ENCODE data around the gene INA.

The INA gene

GRCh38 chr10:103281753-103282152 lies 4.8 kb downstream of the INA start:
- ATAC-seq, result no peak
- no peak for TF ChIP-seq ARNTL (CRISPR knock-in tag; IDR thresholded peaks at IDR 0.05; ENCODE audit: borderline replicate concordance, low read depth)
- no peak for TF ChIP-seq TCF4 (CRISPR knock-in tag; IDR thresholded peaks at IDR 0.05; ENCODE audit: borderline replicate concordance)
- TF ChIP-seq CREB5 (CRISPR knock-in tag; IDR thresholded peaks at IDR 0.05; ENCODE audit: low read depth), result no peak
- no peak for TF ChIP-seq ZFP3 (CRISPR knock-in tag; IDR thresholded peaks at IDR 0.05)
- no peak for TF ChIP-seq CSDC2 (CRISPR knock-in tag; IDR thresholded peaks at IDR 0.05)
- no peak for TF ChIP-seq ESRRG (CRISPR knock-in tag; IDR thresholded peaks at IDR 0.05)
- no peak for TF ChIP-seq RARB (CRISPR knock-in tag; IDR thresholded peaks at IDR 0.05)
- no peak for TF ChIP-seq ZNF8 (CRISPR knock-in tag; IDR thresholded peaks at IDR 0.05)
- TF ChIP-seq PPARA (CRISPR knock-in tag; IDR thresholded peaks at IDR 0.05; ENCODE audit: borderline replicate concordance), result no peak
- TF ChIP-seq, protein P1, sequence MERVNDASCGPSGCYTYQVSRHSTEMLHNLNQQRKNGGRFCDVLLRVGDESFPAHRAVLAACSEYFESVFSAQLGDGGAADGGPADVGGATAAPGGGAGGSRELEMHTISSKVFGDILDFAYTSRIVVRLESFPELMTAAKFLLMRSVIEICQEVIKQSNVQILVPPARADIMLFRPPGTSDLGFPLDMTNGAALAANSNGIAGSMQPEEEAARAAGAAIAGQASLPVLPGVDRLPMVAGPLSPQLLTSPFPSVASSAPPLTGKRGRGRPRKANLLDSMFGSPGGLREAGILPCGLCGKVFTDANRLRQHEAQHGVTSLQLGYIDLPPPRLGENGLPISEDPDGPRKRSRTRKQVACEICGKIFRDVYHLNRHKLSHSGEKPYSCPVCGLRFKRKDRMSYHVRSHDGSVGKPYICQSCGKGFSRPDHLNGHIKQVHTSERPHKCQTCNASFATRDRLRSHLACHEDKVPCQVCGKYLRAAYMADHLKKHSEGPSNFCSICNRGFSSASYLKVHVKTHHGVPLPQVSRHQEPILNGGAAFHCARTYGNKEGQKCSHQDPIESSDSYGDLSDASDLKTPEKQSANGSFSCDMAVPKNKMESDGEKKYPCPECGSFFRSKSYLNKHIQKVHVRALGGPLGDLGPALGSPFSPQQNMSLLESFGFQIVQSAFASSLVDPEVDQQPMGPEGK (CRISPR knock-in tag; IDR thresholded peaks at IDR 0.05; ENCODE audit: borderline replicate concordance), result no peak
- TF ChIP-seq, protein P2, sequence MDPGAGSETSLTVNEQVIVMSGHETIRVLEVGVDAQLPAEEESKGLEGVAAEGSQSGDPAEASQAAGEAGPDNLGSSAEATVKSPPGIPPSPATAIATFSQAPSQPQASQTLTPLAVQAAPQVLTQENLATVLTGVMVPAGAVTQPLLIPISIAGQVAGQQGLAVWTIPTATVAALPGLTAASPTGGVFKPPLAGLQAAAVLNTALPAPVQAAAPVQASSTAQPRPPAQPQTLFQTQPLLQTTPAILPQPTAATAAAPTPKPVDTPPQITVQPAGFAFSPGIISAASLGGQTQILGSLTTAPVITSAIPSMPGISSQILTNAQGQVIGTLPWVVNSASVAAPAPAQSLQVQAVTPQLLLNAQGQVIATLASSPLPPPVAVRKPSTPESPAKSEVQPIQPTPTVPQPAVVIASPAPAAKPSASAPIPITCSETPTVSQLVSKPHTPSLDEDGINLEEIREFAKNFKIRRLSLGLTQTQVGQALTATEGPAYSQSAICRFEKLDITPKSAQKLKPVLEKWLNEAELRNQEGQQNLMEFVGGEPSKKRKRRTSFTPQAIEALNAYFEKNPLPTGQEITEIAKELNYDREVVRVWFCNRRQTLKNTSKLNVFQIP (CRISPR knock-in tag; IDR thresholded peaks at IDR 0.05; ENCODE audit: borderline replicate concordance, low read depth), result no peak

DNA sequence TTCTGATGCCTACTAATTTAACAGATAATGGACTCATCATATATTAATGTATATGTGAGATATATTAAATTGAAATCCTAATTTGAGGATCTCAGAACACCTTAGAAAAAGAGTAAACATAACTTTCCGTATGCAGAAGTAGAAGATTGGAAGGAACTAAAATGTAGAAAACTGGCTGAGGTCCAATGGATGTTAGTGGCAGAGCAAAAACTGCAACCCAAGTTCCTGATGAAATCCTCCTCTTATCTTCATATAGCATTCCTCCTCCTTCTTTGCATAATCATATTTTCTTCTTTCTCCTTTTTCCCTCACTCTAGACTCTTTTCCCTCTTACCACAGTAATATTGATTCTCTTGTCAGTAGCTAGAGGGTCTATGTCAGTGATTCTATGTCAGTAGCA lies 6.0 kb downstream of the INA start:
- no peak for TF ChIP-seq ZNF70 (CRISPR knock-in tag; IDR thresholded peaks at IDR 0.05)
- TF ChIP-seq ZNF8 (CRISPR knock-in tag; IDR thresholded peaks at IDR 0.05), result no peak
- no peak for TF ChIP-seq ZNF565 (CRISPR knock-in tag; conservative IDR thresholded peaks at IDR 0.05; ENCODE audit: low read depth)
- TF ChIP-seq, protein P3, sequence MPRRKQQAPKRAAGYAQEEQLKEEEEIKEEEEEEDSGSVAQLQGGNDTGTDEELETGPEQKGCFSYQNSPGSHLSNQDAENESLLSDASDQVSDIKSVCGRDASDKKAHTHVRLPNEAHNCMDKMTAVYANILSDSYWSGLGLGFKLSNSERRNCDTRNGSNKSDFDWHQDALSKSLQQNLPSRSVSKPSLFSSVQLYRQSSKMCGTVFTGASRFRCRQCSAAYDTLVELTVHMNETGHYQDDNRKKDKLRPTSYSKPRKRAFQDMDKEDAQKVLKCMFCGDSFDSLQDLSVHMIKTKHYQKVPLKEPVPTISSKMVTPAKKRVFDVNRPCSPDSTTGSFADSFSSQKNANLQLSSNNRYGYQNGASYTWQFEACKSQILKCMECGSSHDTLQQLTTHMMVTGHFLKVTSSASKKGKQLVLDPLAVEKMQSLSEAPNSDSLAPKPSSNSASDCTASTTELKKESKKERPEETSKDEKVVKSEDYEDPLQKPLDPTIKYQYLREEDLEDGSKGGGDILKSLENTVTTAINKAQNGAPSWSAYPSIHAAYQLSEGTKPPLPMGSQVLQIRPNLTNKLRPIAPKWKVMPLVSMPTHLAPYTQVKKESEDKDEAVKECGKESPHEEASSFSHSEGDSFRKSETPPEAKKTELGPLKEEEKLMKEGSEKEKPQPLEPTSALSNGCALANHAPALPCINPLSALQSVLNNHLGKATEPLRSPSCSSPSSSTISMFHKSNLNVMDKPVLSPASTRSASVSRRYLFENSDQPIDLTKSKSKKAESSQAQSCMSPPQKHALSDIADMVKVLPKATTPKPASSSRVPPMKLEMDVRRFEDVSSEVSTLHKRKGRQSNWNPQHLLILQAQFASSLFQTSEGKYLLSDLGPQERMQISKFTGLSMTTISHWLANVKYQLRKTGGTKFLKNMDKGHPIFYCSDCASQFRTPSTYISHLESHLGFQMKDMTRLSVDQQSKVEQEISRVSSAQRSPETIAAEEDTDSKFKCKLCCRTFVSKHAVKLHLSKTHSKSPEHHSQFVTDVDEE (CRISPR knock-in tag; IDR thresholded peaks at IDR 0.05), result no peak
- TF ChIP-seq ISL1 (CRISPR knock-in tag; IDR thresholded peaks at IDR 0.05), result no peak
- no peak for TF ChIP-seq TOX (CRISPR knock-in tag; IDR thresholded peaks at IDR 0.05; ENCODE audit: borderline replicate concordance)
- TF ChIP-seq GLIS3 (CRISPR knock-in tag; IDR thresholded peaks at IDR 0.05), result no peak
- no peak for TF ChIP-seq ZFP30 (CRISPR knock-in tag; IDR thresholded peaks at IDR 0.05)
- no peak; the same call in 1 of the 2 replicates for TF ChIP-seq TCF4 (CRISPR knock-in tag; IDR thresholded peaks at IDR 0.05; ENCODE audit: borderline replicate concordance)
- TF ChIP-seq, protein P1 (CRISPR knock-in tag; IDR thresholded peaks at IDR 0.05; ENCODE audit: borderline replicate concordance), result no peak
- no peak for TF ChIP-seq CSRNP3 (CRISPR knock-in tag; IDR thresholded peaks at IDR 0.05)
- no peak for TF ChIP-seq ESRRG (CRISPR knock-in tag; IDR thresholded peaks at IDR 0.05)
- TF ChIP-seq ARNTL (CRISPR knock-in tag; IDR thresholded peaks at IDR 0.05; ENCODE audit: borderline replicate concordance, low read depth), result no peak
- no peak for TF ChIP-seq SNAI2 (CRISPR knock-in tag; IDR thresholded peaks at IDR 0.05)
- no peak for TF ChIP-seq CREB5 (CRISPR knock-in tag; IDR thresholded peaks at IDR 0.05; ENCODE audit: low read depth)
- ATAC-seq, result no peak

All from SK-N-SH treated with all-trans-retinoic acid at 6 μM for 48 hours (cell line).